K562 (cell line): Measurements from ENCODE around the gene EXOC4. TPM values are rescaled to one million over a fixed set of nuclear protein-coding genes. Genes with fewer than 3 reads are reported as not detected.

Source experiments
- ARID1B ChIP-seq: fragments of 450-650 bp; IDR thresholded peaks from 2 replicates; pipeline ENCODE4 v1.6.1; 2016; ENCODE audit warnings: antibody characterized with exemption, mild to moderate bottlenecking, inconsistent platforms
- ARID4B ChIP-seq: sonication (generic); formaldehyde crosslinking; IDR thresholded peaks from 2 replicates; pipeline ENCODE4 v1.8.0; 2022; ENCODE audit warnings: mild to moderate bottlenecking, missing genetic modification reagents
- BRF1 ChIP-seq: IDR thresholded peaks from 3 replicates; pipeline ENCODE4 v1.6.1; 2011; ENCODE audit warnings: borderline replicate concordance, mild to moderate bottlenecking; ENCODE audit not compliant: insufficient read length; ENCODE audit errors: extremely low read depth
- CBX1 ChIP-seq: sonication (generic); IDR thresholded peaks from 2 replicates; pipeline ENCODE4 v1.6.1; 2016; ENCODE audit warnings: antibody characterized with exemption, low read depth, mild to moderate bottlenecking
- CBX8 ChIP-seq: fragments of 200-600 bp; sonication (generic); IDR thresholded peaks from 2 replicates; pipeline ENCODE4 v1.6.1; 2012; ENCODE audit warnings: borderline replicate concordance, mixed run types, low read depth, mild to moderate bottlenecking, moderate library complexity, mixed read lengths, low read length, control low read depth, inconsistent platforms; ENCODE audit not compliant: poor library complexity, severe bottlenecking; ENCODE audit errors: extremely low read depth
- CCAR2 ChIP-seq: fragments of 200-400 bp; formaldehyde crosslinking; IDR thresholded peaks from 2 replicates; pipeline ENCODE4 v1.6.1; 2017; ENCODE audit warnings: mild to moderate bottlenecking, low read depth, low read length
- DDX20 ChIP-seq: fragments of 450-650 bp; IDR thresholded peaks from 2 replicates; pipeline ENCODE4 v1.6.1; 2016; ENCODE audit warnings: missing genetic modification characterization, low read depth, mild to moderate bottlenecking, missing compliant biosample characterization, moderate library complexity
- FOXA1 ChIP-seq: fragments of 450-650 bp; IDR thresholded peaks from 2 replicates; pipeline ENCODE4 v1.6.1; 2016; ENCODE audit warnings: mild to moderate bottlenecking, borderline replicate concordance
- FOXP1 ChIP-seq: sonication (generic); formaldehyde crosslinking; IDR thresholded peaks from 2 replicates; pipeline ENCODE4 v1.8.0; 2022; ENCODE audit warnings: mild to moderate bottlenecking, missing genetic modification reagents
- HLTF ChIP-seq: fragments of 450-650 bp; IDR thresholded peaks from 2 replicates; pipeline ENCODE4 v1.6.1; 2016
- MCM5 ChIP-seq: fragments of 450-650 bp; IDR thresholded peaks from 2 replicates; pipeline ENCODE4 v1.6.1; 2016; ENCODE audit warnings: low read depth
- NFE2 ChIP-seq: IDR thresholded peaks from 2 replicates; pipeline ENCODE4 v1.6.1; 2014; ENCODE audit warnings: antibody characterized with exemption, low read depth
- POLR2AphosphoS5 ChIP-seq: IDR thresholded peaks from 2 replicates; pipeline ENCODE4 v1.6.1; 2011; ENCODE audit warnings: mild to moderate bottlenecking, low read depth, low read length, moderate library complexity; ENCODE audit not compliant: control insufficient read depth, insufficient read depth
- SAFB ChIP-seq: fragments of 200-400 bp; formaldehyde crosslinking; IDR thresholded peaks from 2 replicates; pipeline ENCODE4 v1.6.1; 2017; ENCODE audit warnings: low read depth, low read length, borderline replicate concordance
- SMARCC2 ChIP-seq: fragments of 450-650 bp; IDR thresholded peaks from 2 replicates; pipeline ENCODE4 v1.6.1; 2017; ENCODE audit warnings: antibody characterized with exemption, moderate library complexity, mild to moderate bottlenecking, low read depth
- SNRNP70 ChIP-seq: fragments of 200-400 bp; formaldehyde crosslinking; optimal IDR thresholded peaks from 2 replicates; pipeline ENCODE3; 2017; ENCODE audit warnings: low read depth, low read length
- SREBF1 ChIP-seq: fragments of 150-350 bp; IDR thresholded peaks from 2 replicates; pipeline ENCODE4 v1.6.1; 2014; ENCODE audit warnings: antibody characterized with exemption, low read depth, low read length, borderline replicate concordance
- TSC22D4 ChIP-seq: fragments of 450-650 bp; IDR thresholded peaks from 2 replicates; pipeline ENCODE4 v1.6.1; 2016; ENCODE audit warnings: missing genetic modification characterization, missing biosample characterization, control low read depth
- ZBTB17 ChIP-seq: fragments of 450-650 bp; formaldehyde crosslinking; IDR thresholded peaks from 2 replicates; pipeline ENCODE4 v1.4.0; 2020; ENCODE audit warnings: mild to moderate bottlenecking
- ZNF507 ChIP-seq: conservative IDR thresholded peaks from 2 replicates; pipeline ENCODE4 v1.6.1; 2017; ENCODE audit warnings: missing genetic modification characterization, missing compliant biosample characterization
- ZNF707 ChIP-seq: fragments of 250-450 bp; sonication (Bioruptor Pico); conservative IDR thresholded peaks from 2 replicates; pipeline ENCODE4 v1.8.0; 2022; ENCODE audit warnings: inconsistent platforms, mild to moderate bottlenecking, moderate library complexity
- ZNF76 ChIP-seq: fragments of 250-450 bp; sonication (Bioruptor Pico); IDR thresholded peaks from 2 replicates; pipeline ENCODE4 v1.4.0; 2020; ENCODE audit warnings: mild to moderate bottlenecking, moderate library complexity, borderline replicate concordance
- polyA plus RNA-seq, 8 experiments: library from polyadenylated mRNA; depleted of rRNA in 4 of 8; stranded (reverse) in 5 of 8; unstranded in 3 of 8; fragments of >200 nt; fragmentation: Nextera tagmentation in 2 of 8; fragmentation: Illumina TruSeq in 1 of 8; extraction: Ambion mirVana in 2 of 8; extraction: Trizol in 1 of 8; gene quantifications; 2 replicates each; pipeline versions ENCODE4 v1.2.1 to v1.2.3, GENCODE V29; 2011 to 2014; ENCODE audit warnings: inconsistent platforms in 1 of 8, missing spikeins in 1 of 8
- total RNA-seq, 7 experiments: library from RNA; depleted of rRNA in 6 of 7; stranded (reverse); fragments of >200 nt in 6 of 7; fragmentation: Illumina TruSeq in 2 of 7; extraction: Trizol in 2 of 7; gene quantifications; 2 replicates each; pipeline versions ENCODE4 v1.2.1 to v1.2.3, GENCODE V29; 2011 to 2021; ENCODE audit warnings: low replicate concordance in 1 of 7
- TF ChIP-seq, protein P1 (sequence below): sonication (generic); formaldehyde crosslinking; IDR thresholded peaks from 2 replicates; pipeline ENCODE4 v1.8.0; 2022; ENCODE audit warnings: missing genetic modification reagents, mild to moderate bottlenecking, moderate library complexity, borderline replicate concordance
- TF ChIP-seq, protein P2 (sequence below): fragments of 450-650 bp; formaldehyde crosslinking; IDR thresholded peaks from 2 replicates; pipeline ENCODE4 v1.4.0; 2022; ENCODE audit warnings: mild to moderate bottlenecking, moderate library complexity

The EXOC4 gene
- total and polyA plus RNA-seq, 9 of the 15 experiments (the other 6 are each of a cell fraction or from before 2014, with no cell fraction given) = 18.5 to 73.1 (median 46.6) TPM

DNA sequence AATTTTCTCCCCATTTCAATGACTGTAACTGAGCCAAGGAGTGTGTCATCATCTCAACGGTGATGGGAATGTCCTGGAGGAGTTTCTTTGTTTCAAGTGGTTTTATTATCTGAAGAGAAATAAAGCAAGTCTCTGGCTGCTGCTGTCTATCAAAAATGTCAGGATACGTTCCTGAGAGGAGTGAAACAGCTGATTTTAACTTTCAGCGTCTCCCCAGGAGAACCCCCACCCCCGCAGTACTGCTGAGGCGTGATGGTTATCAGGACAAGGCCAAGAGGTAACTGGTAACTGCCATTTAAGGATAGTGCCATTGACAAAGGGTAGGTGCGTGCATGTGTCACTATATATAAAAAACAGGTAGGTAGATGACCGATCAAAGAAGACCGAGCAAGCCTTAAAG is 803.9 kb downstream of the EXOC4 start (continued):
- no peak for TF ChIP-seq CBX8
- no peak for TF ChIP-seq SMARCC2
- no peak for TF ChIP-seq CCAR2
- no peak for TF ChIP-seq ARID4B
- TF ChIP-seq SNRNP70 = no peak
- TF ChIP-seq SAFB = no peak
- TF ChIP-seq MCM5 = no peak
- TF ChIP-seq FOXP1 = no peak
- TF ChIP-seq TSC22D4 (tag) = no peak
- TF ChIP-seq FOXA1 = no peak
- no peak for TF ChIP-seq HLTF
- 0 out of 2 replicates have a peak, but pooled peaks have one; percentile 20 for TF ChIP-seq NFE2
- no peak for TF ChIP-seq DDX20 (tag)
- no peak for TF ChIP-seq CBX1
- TF ChIP-seq ZNF707 (CRISPR knock-in tag) = no peak
- no peak for TF ChIP-seq ZNF507 (tag)
- TF ChIP-seq BRF1 = no peak
- no peak for TF ChIP-seq ZNF76 (CRISPR knock-in tag)
- peak; percentile 52 for TF ChIP-seq ARID1B
- TF ChIP-seq, protein P1, sequence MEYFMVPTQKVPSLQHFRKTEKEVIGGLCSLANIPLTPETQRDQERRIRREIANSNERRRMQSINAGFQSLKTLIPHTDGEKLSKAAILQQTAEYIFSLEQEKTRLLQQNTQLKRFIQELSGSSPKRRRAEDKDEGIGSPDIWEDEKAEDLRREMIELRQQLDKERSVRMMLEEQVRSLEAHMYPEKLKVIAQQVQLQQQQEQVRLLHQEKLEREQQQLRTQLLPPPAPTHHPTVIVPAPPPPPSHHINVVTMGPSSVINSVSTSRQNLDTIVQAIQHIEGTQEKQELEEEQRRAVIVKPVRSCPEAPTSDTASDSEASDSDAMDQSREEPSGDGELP (CRISPR knock-in tag) = 0 out of 2 replicates have a peak, but pooled peaks have one; percentile 30
- TF ChIP-seq, protein P2, sequence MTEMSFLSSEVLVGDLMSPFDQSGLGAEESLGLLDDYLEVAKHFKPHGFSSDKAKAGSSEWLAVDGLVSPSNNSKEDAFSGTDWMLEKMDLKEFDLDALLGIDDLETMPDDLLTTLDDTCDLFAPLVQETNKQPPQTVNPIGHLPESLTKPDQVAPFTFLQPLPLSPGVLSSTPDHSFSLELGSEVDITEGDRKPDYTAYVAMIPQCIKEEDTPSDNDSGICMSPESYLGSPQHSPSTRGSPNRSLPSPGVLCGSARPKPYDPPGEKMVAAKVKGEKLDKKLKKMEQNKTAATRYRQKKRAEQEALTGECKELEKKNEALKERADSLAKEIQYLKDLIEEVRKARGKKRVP (CRISPR knock-in tag) = no peak
- no peak for TF ChIP-seq ZBTB17 (CRISPR knock-in tag)
- no peak for TF ChIP-seq POLR2AphosphoS5
- TF ChIP-seq SREBF1 = no peak
